ENCODE measurements around the gene CAPZA2.

GRCh38 chr7:116938678-116939077 lies 76.3 kb downstream of the CAPZA2 start:
- TF ChIP-seq, protein P1, sequence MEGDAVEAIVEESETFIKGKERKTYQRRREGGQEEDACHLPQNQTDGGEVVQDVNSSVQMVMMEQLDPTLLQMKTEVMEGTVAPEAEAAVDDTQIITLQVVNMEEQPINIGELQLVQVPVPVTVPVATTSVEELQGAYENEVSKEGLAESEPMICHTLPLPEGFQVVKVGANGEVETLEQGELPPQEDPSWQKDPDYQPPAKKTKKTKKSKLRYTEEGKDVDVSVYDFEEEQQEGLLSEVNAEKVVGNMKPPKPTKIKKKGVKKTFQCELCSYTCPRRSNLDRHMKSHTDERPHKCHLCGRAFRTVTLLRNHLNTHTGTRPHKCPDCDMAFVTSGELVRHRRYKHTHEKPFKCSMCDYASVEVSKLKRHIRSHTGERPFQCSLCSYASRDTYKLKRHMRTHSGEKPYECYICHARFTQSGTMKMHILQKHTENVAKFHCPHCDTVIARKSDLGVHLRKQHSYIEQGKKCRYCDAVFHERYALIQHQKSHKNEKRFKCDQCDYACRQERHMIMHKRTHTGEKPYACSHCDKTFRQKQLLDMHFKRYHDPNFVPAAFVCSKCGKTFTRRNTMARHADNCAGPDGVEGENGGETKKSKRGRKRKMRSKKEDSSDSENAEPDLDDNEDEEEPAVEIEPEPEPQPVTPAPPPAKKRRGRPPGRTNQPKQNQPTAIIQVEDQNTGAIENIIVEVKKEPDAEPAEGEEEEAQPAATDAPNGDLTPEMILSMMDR (IDR thresholded peaks at IDR 0.05): no peak
- TF ChIP-seq POLR2A (IDR thresholded peaks at IDR 0.05): no peak

Data from upper lobe of left lung (tissue), 4 donors.